ENCODE data around the gene GRK6. TPM values are rescaled to one million over a fixed set of nuclear protein-coding genes. Genes with fewer than 3 reads are reported as not detected.

GRK6 gene
- total and polyA plus RNA-seq, 2 experiments from 2014 or later: 13.0 to 56.8 TPM

- Histone ChIP-seq H3K9me2 (ENCODE audit: insufficient read depth) (no peaks in the 10 kb centered on the region), H3K27ac (ENCODE audit: low read depth) (no peak overlapping the region), H3K4me2 (no peak overlapping the region), H3K27me3 (ENCODE audit: insufficient read depth) (no peaks in the 10 kb centered on the region), H3K79me2 (replicated peaks; ENCODE audit: insufficient read depth) (0 out of 2 replicates have a peak, but pooled peaks cover 10% of the 10 kb centered on the region), H2AFZ (no peak overlapping the region), H3K4me3 (no peak overlapping the region), H3F3A (replicated peaks; ENCODE audit: low read depth) (peaks cover 29% of the 10 kb centered on the region; the same call in 1 of the 2 replicates), H4K20me1 (replicated peaks; ENCODE audit: insufficient read depth) (no peaks in the 10 kb centered on the region; the same call in 1 of the 2 replicates), H3K4me1 (ENCODE audit: insufficient read depth) (peaks cover 20% of the 10 kb centered on the region), H3K36me3 (ENCODE audit: insufficient read depth) (peaks cover 14% of the 10 kb centered on the region)
- peaks cover 2% of the 10 kb centered on the region; the same call in 1 of the 3 replicates for H3K9me3 Mint-ChIP-seq
- H3K27me3 Mint-ChIP-seq (ENCODE audit: insufficient read depth, low read depth, poor library complexity): peaks cover 31% of the 10 kb centered on the region
- DNase-seq (ENCODE audit: low spot score) (no peak), ATAC-seq (no peak)
- H3K4me3 Mint-ChIP-seq: no peak overlapping the region
- no peak overlapping the region for H3K27ac Mint-ChIP-seq
- H3K36me3 Mint-ChIP-seq (ENCODE audit: low read depth): peaks cover 64% of the 10 kb centered on the region
- H3K4me1 Mint-ChIP-seq: peaks cover 29% of the 10 kb centered on the region
- no peak for TF ChIP-seq CTCF (conservative IDR thresholded peaks at IDR 0.05; ENCODE audit: low read depth in 2 of 2)
- TF ChIP-seq JUNB (IDR thresholded peaks at IDR 0.05; ENCODE audit: unreplicated experiment): no peak
- no peak for TF ChIP-seq EZH2phosphoT487 (IDR thresholded peaks at IDR 0.05; ENCODE audit: unreplicated experiment)
- no peak for TF ChIP-seq ZNF114 (CRISPR knock-in tag; IDR thresholded peaks at IDR 0.05)
- TF ChIP-seq ZNF331 (CRISPR knock-in tag; IDR thresholded peaks at IDR 0.05; ENCODE audit: low read depth): no peak
- TF ChIP-seq STAT1 (IDR thresholded peaks at IDR 0.05; ENCODE audit: unreplicated experiment): no peak
- no peak for TF ChIP-seq ZNF462 (CRISPR knock-in tag; IDR thresholded peaks at IDR 0.05)
- TF ChIP-seq EZH2 (IDR thresholded peaks at IDR 0.05; ENCODE audit: low read depth, unreplicated experiment): no peak
- no peak for TF ChIP-seq NANOG (IDR thresholded peaks at IDR 0.05; ENCODE audit: borderline replicate concordance)
- TF ChIP-seq REST (IDR thresholded peaks at IDR 0.05; ENCODE audit: unreplicated experiment): no peak
- no peak for TF ChIP-seq CREB1 (CRISPR knock-in tag; IDR thresholded peaks at IDR 0.05; ENCODE audit: low read depth)
- TF ChIP-seq POLR2AphosphoS5 (IDR thresholded peaks at IDR 0.05; ENCODE audit: low read depth): no peak
- no peak for TF ChIP-seq ETS1 (IDR thresholded peaks at IDR 0.05)
Observed at GRCh38 chr5:177490311-177490991, 64.0 kb downstream of the GRK6 start.

Measured in GM23338 (cell line).